WI38 (cell line): ENCODE results near the gene DUSP8.

Experiments
- H3K4me3 ChIP-seq: 2 replicates; pipeline ENCODE4 v1.5.1; 2011; ENCODE audit warnings: low read depth, mild to moderate bottlenecking, control low read depth, low read length
- TF ChIP-seq, protein P1 (sequence below): IDR thresholded peaks from 2 replicates; pipeline ENCODE4 v1.5.1; 2012; ENCODE audit warnings: low read depth, mild to moderate bottlenecking, control low read depth, low read length

Gene DUSP8

DNA sequence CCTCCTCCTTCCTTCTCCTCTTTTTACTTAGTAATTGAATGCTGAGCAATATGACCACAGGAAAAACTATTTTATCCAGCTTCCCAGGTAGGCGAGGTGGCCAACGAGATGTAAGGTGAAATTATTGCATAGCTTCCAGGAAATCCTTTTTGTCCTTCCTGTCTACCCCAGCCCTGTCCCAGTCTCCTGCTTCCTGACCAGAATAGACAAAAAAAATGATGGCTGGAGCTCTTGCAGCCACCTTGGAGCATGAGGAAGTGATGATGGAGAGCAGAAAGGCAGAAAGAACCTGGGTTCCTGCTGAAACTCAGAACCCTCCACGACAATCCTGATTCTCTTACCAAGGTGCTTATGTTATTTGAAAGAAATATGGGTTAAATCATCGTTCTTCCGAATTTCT is 33.9 kb downstream of the DUSP8 start:
- H3K4me3 ChIP-seq = no peak overlapping the region
- TF ChIP-seq, protein P1, sequence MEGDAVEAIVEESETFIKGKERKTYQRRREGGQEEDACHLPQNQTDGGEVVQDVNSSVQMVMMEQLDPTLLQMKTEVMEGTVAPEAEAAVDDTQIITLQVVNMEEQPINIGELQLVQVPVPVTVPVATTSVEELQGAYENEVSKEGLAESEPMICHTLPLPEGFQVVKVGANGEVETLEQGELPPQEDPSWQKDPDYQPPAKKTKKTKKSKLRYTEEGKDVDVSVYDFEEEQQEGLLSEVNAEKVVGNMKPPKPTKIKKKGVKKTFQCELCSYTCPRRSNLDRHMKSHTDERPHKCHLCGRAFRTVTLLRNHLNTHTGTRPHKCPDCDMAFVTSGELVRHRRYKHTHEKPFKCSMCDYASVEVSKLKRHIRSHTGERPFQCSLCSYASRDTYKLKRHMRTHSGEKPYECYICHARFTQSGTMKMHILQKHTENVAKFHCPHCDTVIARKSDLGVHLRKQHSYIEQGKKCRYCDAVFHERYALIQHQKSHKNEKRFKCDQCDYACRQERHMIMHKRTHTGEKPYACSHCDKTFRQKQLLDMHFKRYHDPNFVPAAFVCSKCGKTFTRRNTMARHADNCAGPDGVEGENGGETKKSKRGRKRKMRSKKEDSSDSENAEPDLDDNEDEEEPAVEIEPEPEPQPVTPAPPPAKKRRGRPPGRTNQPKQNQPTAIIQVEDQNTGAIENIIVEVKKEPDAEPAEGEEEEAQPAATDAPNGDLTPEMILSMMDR = no peak

DNA sequence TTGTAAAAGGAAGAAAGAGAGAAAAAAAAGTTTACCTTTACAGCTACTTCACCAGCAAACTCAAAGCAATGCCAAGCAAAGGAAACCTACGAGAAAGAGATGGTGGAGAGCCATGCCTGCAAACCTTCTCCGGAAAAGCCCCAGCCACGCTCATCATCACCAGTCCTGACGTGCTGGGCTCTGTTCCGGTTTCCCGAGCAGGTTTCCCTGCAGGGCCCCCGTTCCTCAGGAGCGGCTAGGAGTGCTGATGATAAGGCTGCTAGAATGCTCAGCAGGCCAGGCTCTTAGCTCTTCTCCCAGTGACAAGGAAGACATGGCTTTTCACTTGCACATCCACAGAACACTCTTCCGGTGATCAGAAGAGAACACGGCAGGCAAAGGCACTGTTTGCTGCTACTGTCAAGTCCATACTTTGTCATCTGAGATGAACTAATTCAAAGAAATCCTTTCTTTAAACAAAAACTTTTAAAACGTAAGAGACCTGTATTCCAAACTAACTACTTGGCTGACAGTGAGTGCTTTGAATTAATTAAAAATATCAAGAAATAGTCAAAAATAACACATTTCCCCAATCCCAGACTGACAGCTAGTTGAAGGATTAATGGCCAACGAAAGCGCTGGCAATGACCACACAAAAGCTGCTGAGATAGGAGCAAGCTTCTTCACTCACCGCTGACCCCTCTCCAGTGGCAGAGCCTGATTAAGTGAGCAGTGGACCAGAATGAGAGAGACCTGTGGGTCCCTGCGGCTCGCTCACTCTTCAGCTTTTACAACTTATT is 35.8 kb downstream of the DUSP8 start:
- H3K4me3 ChIP-seq = no peak overlapping the region
- TF ChIP-seq, protein P1 = no peak

DNA sequence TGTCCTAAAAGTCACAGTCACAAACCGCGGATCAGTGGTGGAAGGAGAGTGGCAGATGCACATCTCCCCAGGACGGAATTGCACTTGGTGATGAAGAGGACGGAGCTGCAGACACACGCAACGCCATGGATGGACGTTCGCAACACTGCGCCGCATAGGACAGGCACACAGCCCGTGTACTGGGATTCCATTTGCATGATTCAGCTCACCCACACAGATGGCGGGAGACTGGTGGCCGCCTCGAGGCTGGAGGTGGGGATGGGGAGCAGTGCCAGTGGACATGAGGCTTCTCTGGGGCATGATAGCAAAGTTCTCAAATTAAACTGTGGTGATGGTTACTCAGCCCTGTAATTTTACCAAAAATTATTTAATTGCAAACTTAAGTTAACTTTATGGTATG is 37.4 kb downstream of the DUSP8 start:
- H3K4me3 ChIP-seq = no peak overlapping the region
- TF ChIP-seq, protein P1 = no peak

DNA sequence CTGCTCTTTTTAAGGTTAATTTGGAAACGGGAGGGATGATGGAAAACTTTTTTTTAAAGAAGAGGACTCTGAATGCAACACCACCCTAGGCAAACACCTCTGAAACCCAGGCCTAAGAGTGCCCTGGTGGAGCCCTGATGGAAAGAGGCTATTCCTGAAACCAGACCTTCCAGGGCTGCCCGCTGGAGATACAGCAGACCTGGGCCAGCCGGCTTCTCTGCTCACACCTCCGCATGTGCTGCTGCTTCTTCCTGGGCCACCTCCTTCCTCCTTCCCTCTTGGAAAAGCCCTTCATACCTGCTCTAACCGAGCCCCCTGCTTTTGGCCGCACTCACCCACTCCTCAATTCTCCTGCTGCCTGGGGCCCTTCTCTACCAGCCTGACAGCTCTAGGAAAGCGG is 37.9 kb downstream of the DUSP8 start:
- TF ChIP-seq, protein P1 = no peak
- H3K4me3 ChIP-seq = no peak overlapping the region

DNA sequence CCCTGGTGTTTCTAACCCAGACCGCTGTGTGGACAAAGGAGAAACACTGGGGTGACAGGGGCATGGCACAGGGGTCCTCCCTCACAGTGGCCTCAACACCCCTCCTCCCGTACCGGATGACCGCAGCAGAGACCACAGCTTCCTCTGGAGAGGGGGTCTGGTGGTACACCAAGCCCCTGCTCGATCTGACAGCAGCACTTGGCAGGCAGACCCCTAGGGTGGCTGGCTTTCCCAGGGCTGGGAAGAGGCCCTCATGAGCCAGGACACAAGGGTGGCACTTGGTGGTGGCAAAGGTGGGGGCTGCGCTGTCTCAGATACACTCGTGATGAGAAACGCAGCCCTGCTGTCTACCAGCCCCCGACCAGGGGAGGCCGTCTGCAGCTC is 38.7 kb downstream of the DUSP8 start:
- TF ChIP-seq, protein P1 = no peak
- no peak overlapping the region for H3K4me3 ChIP-seq

DNA sequence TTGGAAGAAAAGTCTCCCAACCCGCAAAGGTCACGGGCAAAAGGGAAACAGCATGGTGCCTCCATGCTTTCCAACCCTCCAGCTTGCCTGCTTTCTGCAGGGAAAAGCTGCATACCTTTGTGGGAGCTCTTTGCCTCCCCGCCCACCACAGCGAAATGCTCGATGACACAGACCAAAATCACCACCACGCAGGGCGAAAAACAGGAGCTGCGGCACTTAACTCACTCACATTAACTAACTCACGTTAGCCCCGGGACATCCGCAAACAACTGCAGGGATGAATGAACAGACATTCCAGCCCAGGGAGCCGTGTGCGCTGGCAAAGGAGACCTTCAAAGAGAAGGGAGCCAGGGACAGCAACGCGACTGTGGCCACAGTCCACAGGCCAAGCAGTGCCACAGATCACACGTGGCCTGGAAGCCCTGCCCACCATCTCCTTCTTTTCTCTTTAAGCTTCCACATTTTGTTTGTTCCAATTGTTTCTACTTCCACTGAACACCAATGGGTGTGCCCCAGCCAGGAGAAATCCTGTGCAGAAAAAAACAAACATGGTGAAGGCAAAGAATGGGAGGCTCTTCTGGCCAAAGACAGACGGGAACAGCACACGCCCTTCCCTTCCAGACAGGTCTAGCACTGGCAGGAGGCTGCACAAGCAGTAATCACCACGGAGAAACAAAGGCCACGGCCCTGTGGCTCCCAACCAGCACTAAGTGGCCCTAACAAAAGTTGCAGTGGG is 39.3 kb downstream of the DUSP8 start:
- H3K4me3 ChIP-seq = no peak overlapping the region
- TF ChIP-seq, protein P1 = no peak

DNA sequence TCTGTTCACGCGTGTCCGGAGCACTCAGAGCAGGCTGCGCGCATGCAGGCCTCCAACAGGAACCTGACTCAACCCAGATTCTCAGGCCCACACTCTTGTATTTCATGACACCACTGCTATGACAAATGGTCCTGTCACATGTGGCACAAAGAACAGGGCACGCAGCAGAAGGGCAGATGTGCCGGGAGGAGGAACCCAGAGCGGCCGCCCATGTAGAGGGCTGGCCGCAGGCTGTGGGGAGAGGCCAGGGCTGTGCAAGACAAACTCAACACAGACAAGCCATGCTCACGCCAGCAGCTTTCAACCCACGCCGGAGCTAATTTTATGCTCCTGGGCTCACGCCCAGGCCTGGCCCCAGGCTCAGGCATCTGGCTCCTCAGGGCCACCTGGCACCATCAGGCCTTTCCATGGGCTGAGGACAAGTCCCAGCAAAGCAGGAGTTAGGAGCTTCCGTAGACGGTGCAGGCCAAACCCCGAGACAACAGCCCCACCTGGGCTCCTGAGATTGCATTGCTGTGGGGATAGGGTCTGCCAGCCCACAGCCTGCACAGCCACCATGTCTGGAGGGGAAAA is 40.0 kb downstream of the DUSP8 start:
- H3K4me3 ChIP-seq = no peak overlapping the region
- TF ChIP-seq, protein P1 = no peak
